ENCODE results near the gene PDZD2. TPM values are rescaled to one million over a fixed set of nuclear protein-coding genes. Genes with fewer than 3 reads are reported as not detected.
A peak's percentile ranks its signal among the peaks of the same experiment; 100 is the strongest.

PDZD2 gene
- polyA plus RNA-seq, 3 donors: 0.10 TPM; not detected in 2

DNA sequence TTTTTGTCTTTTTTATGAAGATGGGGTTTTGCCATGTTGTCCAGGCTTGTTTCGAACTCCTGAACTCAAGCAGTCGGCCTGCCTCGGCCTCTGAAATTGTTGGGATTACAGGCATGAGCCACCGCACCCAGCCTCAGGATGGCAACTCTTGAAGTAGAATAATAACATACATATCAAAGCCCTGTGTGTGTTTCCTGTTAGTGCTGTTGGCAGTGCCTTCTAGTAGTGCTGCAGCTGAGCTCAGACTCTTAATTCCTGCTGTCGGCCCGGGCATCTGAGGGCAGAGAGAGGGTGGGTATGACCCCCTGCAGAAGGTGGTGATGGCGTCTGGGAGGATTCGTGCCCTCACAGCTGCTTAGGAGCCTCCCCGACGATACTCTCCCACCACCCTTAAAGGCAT, 227.2 kb downstream of the PDZD2 start:
- no peak for DNase-seq
- Histone ChIP-seq H3K27ac (ENCODE audit: low read depth in 1 of 2, low read length in 2 of 2) (no peak overlapping the region), H3K9me3 (replicated peaks in 1 of 2; ENCODE audit: control insufficient read depth in 1 of 2, insufficient read depth in 1 of 2, low read length in 2 of 2) (peaks cover 0 to under 1% of the 10 kb centered on the region in 2 donors), H3K9ac (ENCODE audit: insufficient read depth, low read length, poor library complexity, severe bottlenecking) (no peak overlapping the region), H3K4me2 (replicated peaks; ENCODE audit: extremely low read depth, low read length, poor library complexity, severe bottlenecking) (no peak overlapping the region), H3K79me2 (ENCODE audit: insufficient read depth, low read length) (no peaks in the 10 kb centered on the region), H3K36me3 (replicated peaks in 1 of 2; ENCODE audit: control insufficient read depth in 1 of 2, insufficient read depth in 2 of 2, low read length in 2 of 2) (no peaks in the 10 kb centered on the region), H3K4me3 (replicated peaks in 1 of 3; ENCODE audit: low read depth in 2 of 3, low read length in 3 of 3) (no peak overlapping the region), H3K27me3 (ENCODE audit: control insufficient read depth in 2 of 2, insufficient read depth in 2 of 2, low read length in 2 of 2) (peaks cover 3 to 4% of the 10 kb centered on the region in 2 donors), H3K4me1 (ENCODE audit: control insufficient read depth in 1 of 2, insufficient read depth in 2 of 2, low read length in 2 of 2) (no peaks in the 10 kb centered on the region), H2AFZ (ENCODE audit: insufficient read depth, low read depth, low read length, poor library complexity, severe bottlenecking) (no peak overlapping the region), H4K20me1 (ENCODE audit: insufficient read depth, low read length) (no peaks in the 10 kb centered on the region)
- TF ChIP-seq, protein P1, sequence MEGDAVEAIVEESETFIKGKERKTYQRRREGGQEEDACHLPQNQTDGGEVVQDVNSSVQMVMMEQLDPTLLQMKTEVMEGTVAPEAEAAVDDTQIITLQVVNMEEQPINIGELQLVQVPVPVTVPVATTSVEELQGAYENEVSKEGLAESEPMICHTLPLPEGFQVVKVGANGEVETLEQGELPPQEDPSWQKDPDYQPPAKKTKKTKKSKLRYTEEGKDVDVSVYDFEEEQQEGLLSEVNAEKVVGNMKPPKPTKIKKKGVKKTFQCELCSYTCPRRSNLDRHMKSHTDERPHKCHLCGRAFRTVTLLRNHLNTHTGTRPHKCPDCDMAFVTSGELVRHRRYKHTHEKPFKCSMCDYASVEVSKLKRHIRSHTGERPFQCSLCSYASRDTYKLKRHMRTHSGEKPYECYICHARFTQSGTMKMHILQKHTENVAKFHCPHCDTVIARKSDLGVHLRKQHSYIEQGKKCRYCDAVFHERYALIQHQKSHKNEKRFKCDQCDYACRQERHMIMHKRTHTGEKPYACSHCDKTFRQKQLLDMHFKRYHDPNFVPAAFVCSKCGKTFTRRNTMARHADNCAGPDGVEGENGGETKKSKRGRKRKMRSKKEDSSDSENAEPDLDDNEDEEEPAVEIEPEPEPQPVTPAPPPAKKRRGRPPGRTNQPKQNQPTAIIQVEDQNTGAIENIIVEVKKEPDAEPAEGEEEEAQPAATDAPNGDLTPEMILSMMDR (IDR thresholded peaks at IDR 0.05): no peak
- Mint-ChIP-seq H3K36me3 (no peaks in the 10 kb centered on the region), H3K4me3 (peak overlapping the region in 1 of 2 donors; percentile 28), H3K27ac (peak overlapping the region in 1 of 7 donors; percentile 42), H3K27me3 (ENCODE audit: low read depth in 3 of 3) (peaks cover 14 to 27% (median 15%) of the 10 kb centered on the region in 3 donors), H3K9me3 (peaks cover 0 to 7% (median 3%) of the 10 kb centered on the region in 7 donors), H3K4me1 (peaks cover 2% of the 10 kb centered on the region)
- WGBS (ENCODE audit: insufficient coverage): no CpG with 5 or more reads among the region's 10 CpGs
- intact Hi-C loops (cut with micrococcal nuclease): no loop called here

DNA sequence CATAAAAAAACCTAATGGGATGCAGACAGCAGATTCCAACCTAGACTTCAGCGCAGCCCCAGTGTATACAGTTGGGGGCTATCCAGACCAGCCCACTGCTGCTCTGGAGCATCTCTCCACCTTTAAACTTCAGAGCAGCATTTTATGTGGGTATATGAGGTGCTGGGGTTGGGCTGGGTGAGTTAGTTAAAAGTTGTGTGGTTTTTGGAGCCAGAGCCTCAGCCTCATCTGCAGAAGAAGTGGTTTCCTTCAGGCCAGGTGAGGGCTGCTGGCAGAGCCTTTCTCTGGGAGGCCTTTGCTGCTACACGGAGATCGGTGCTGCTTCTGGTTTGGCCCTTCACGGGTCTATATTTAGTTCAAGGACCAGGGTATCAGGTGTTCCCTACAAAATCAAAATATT, 228.3 kb downstream of the PDZD2 start:
- H3K79me2 ChIP-seq (ENCODE audit: insufficient read depth, low read length): no peaks in the 10 kb centered on the region
- no peak for DNase-seq
- Mint-ChIP-seq H3K4me1 (no peaks in the 10 kb centered on the region), H3K36me3 (no peaks in the 10 kb centered on the region), H3K27ac (no peak overlapping the region), H3K4me3 (no peak overlapping the region), H3K27me3 (ENCODE audit: low read depth in 3 of 3) (peaks cover 14 to 27% (median 15%) of the 10 kb centered on the region in 3 donors), H3K9me3 (peaks cover 0 to 5% (median 3%) of the 10 kb centered on the region in 7 donors)
- H3K9me3 ChIP-seq (replicated peaks in 1 of 2; ENCODE audit: control insufficient read depth in 1 of 2, insufficient read depth in 1 of 2, low read length in 2 of 2): no peaks in the 10 kb centered on the region
- H4K20me1 ChIP-seq (ENCODE audit: insufficient read depth, low read length): no peaks in the 10 kb centered on the region
- TF ChIP-seq, protein P1 (IDR thresholded peaks at IDR 0.05): no peak
- no peak overlapping the region for H3K27ac ChIP-seq (ENCODE audit: low read depth in 1 of 2, low read length in 2 of 2)
- H3K36me3 ChIP-seq (replicated peaks in 1 of 2; ENCODE audit: control insufficient read depth in 1 of 2, insufficient read depth in 2 of 2, low read length in 2 of 2): no peaks in the 10 kb centered on the region
- H3K4me1 ChIP-seq (ENCODE audit: control insufficient read depth in 1 of 2, insufficient read depth in 2 of 2, low read length in 2 of 2): no peaks in the 10 kb centered on the region
- H2AFZ ChIP-seq (ENCODE audit: insufficient read depth, low read depth, low read length, poor library complexity, severe bottlenecking): no peak overlapping the region
- WGBS (ENCODE audit: insufficient coverage): 86% methylated on average over 1 of the region's 4 CpGs
- intact Hi-C loops (cut with micrococcal nuclease): no loop called here
- H3K4me2 ChIP-seq (replicated peaks; ENCODE audit: extremely low read depth, low read length, poor library complexity, severe bottlenecking): no peak overlapping the region
- no peak overlapping the region for H3K4me3 ChIP-seq (replicated peaks in 1 of 3; ENCODE audit: low read depth in 2 of 3, low read length in 3 of 3)
- H3K27me3 ChIP-seq (ENCODE audit: control insufficient read depth in 2 of 2, insufficient read depth in 2 of 2, low read length in 2 of 2): peaks cover 3 to 4% of the 10 kb centered on the region in 2 donors
- no peak overlapping the region for H3K9ac ChIP-seq (ENCODE audit: insufficient read depth, low read length, poor library complexity, severe bottlenecking)

Data from CD14-positive monocyte (primary cell).